Vagina (tissue), 2 donors: Measurements from ENCODE around the gene TNRC18.

ENCODE experiments used
- CTCF ChIP-seq, 3 experiments: fragments of 450-650 bp in 2 of 3; fragments of 200-600 bp in 1 of 3; sonication (generic) in 1 of 3; IDR thresholded peaks; one replicate each; pipeline ENCODE4 v1.5.1; 2017 to 2019; ENCODE audit warnings: antibody characterized with exemption in 3 of 3, mild to moderate bottlenecking in 2 of 3, moderate library complexity in 2 of 3
- POLR2AphosphoS5 ChIP-seq, 2 donors: sonication (generic); formaldehyde crosslinking; IDR thresholded peaks; one replicate each; pipeline ENCODE4 v1.9.0; 2017; ENCODE audit warnings: antibody characterized with exemption in 2 of 2, mild to moderate bottlenecking in 2 of 2, low read depth in 1 of 2; ENCODE audit not compliant: insufficient read depth in 1 of 2

GRCh38 chr7:5375925-5376324 is 47.7 kb downstream of the TNRC18 start:
- TF ChIP-seq CTCF (IDR thresholded peaks at IDR 0.05): no peak
- TF ChIP-seq POLR2AphosphoS5 (IDR thresholded peaks at IDR 0.05; ENCODE audit: insufficient read depth in 1 of 2, low read depth in 1 of 2): no peak
